Natural killer cell treated with Interleukin-12 subunit alpha and Interleukin-12 subunit beta and Interleukin-15 and Interleukin-18, amount 100 ng/mL, for 72 hours (primary cell): Measurements from ENCODE around the gene UPK1A. TPM values are rescaled to one million over a fixed set of nuclear protein-coding genes. Genes with fewer than 3 reads are reported as not detected.
"Not testable (repeated sequence)": the region's sequence is repeated elsewhere in the genome, so short reads cannot be mapped to it uniquely, and the experiment has no call there.

ENCODE experiments used
- ATAC-seq, 2 donors: fragments of 150-1000 bp; cut with Tn5 transposase in 1 of 2; sonication (Bioruptor Pico), chemical (Tn5 transposase) in 1 of 2; 2 replicates each; pipeline ENCODE4 v1.10.0; 2021
- DNase-seq: peaks from one replicate; pipeline ENCODE4 v3.0.0; 2022; ENCODE audit warnings: low spot score
- H3K27ac Mint-ChIP-seq, 2 donors: 1 replicate in 1 of 2; 2 replicates in 1 of 2; pipeline ENCODE4 v1.8.0; 2022; ENCODE audit warnings: mixed read lengths in 2 of 2, mild to moderate bottlenecking in 1 of 2, moderate library complexity in 1 of 2
- H3K27me3 Mint-ChIP-seq, 2 donors: 1 replicate in 1 of 2; 2 replicates in 1 of 2; pipeline ENCODE4 v1.8.0; 2022; ENCODE audit warnings: mixed read lengths in 2 of 2
- H3K36me3 Mint-ChIP-seq: one replicate; pipeline ENCODE4 v1.8.0; 2022; ENCODE audit warnings: mixed read lengths
- H3K4me1 Mint-ChIP-seq, 2 donors: 1 replicate in 1 of 2; 2 replicates in 1 of 2; pipeline ENCODE4 v1.8.0; 2022; ENCODE audit warnings: low read depth in 2 of 2, mixed read lengths in 2 of 2, mild to moderate bottlenecking in 1 of 2
- H3K4me3 Mint-ChIP-seq: one replicate; pipeline ENCODE4 v1.8.0; 2022; ENCODE audit warnings: mixed read lengths
- H3K9me3 Mint-ChIP-seq: 2 replicates; pipeline ENCODE4 v1.8.0; 2022; ENCODE audit warnings: mixed read lengths
- total RNA-seq, 2 donors: library from RNA; stranded (reverse); gene quantifications; one replicate each; pipeline ENCODE4 v1.2.3, GENCODE V29; 2022

UPK1A gene
- total RNA-seq, 2 donors from 2014 or later: 0.38 to 0.70 TPM

GRCh38 chr19:35720648-35721047, 54.3 kb downstream of the UPK1A start:
- no peaks in the 10 kb centered on the region for H3K27me3 Mint-ChIP-seq
- DNase-seq: no peak
- H3K36me3 Mint-ChIP-seq: peaks cover 22% of the 10 kb centered on the region
- peaks cover 23 to 40% of the 10 kb centered on the region in 2 donors for H3K4me1 Mint-ChIP-seq
- H3K4me3 Mint-ChIP-seq: no peak overlapping the region
- peak overlapping the region; percentile 54 to 80 for H3K27ac Mint-ChIP-seq
- no peak for ATAC-seq
- H3K9me3 Mint-ChIP-seq: no peaks in the 10 kb centered on the region

GRCh38 chr19:35721374-35721773, 55.1 kb downstream of the UPK1A start:
- H3K36me3 Mint-ChIP-seq: peaks cover 24% of the 10 kb centered on the region
- peaks cover 20 to 41% of the 10 kb centered on the region in 2 donors for H3K4me1 Mint-ChIP-seq
- H3K27ac Mint-ChIP-seq: peak overlapping the region in 1 of 2 donors; percentile 54

GRCh38 chr19:35722461-35722860, 56.1 kb downstream of the UPK1A start:
- no peaks in the 10 kb centered on the region for H3K9me3 Mint-ChIP-seq
- ATAC-seq (no peak), DNase-seq (no peak)
- no peaks in the 10 kb centered on the region for H3K27me3 Mint-ChIP-seq
- H3K27ac Mint-ChIP-seq: peak overlapping the region in 1 of 2 donors; percentile 50
- peaks cover 19% of the 10 kb centered on the region for H3K36me3 Mint-ChIP-seq
- peaks cover 15 to 35% of the 10 kb centered on the region in 2 donors for H3K4me1 Mint-ChIP-seq
- H3K4me3 Mint-ChIP-seq: no peak overlapping the region

More at GRCh38 chr19:35721374-35721773, 55.1 kb downstream of the UPK1A start:
- ATAC-seq: no peak
- Mint-ChIP-seq H3K9me3 (no peaks in the 10 kb centered on the region), H3K4me3 (no peak overlapping the region), H3K27me3 (no peaks in the 10 kb centered on the region)
- no peak for DNase-seq

- no peak for DNase-seq
- H3K4me1 Mint-ChIP-seq: peaks cover 15 to 35% of the 10 kb centered on the region in 2 donors
- no peak overlapping the region for H3K4me3 Mint-ChIP-seq
- no peak overlapping the region for H3K27ac Mint-ChIP-seq
- H3K27me3 Mint-ChIP-seq: no peaks in the 10 kb centered on the region
- no peaks in the 10 kb centered on the region for H3K9me3 Mint-ChIP-seq
- peaks cover 19% of the 10 kb centered on the region for H3K36me3 Mint-ChIP-seq
- no peak for ATAC-seq
These were observed 56.6 kb downstream of the UPK1A start for GRCh38 chr19:35722897-35723296.

GRCh38 chr19:35723671-35724070, 57.4 kb downstream of the UPK1A start:
- ATAC-seq: no peak
- Mint-ChIP-seq H3K4me1 (peaks cover 15 to 43% of the 10 kb centered on the region in 2 donors), H3K4me3 (no peak overlapping the region), H3K27me3 (no peaks in the 10 kb centered on the region), H3K9me3 (no peaks in the 10 kb centered on the region), H3K36me3 (peaks cover 19% of the 10 kb centered on the region), H3K27ac (peak overlapping the region in 1 of 2 donors; percentile 68)
- no peak for DNase-seq

GRCh38 chr19:35724132-35724531, 57.8 kb downstream of the UPK1A start:
- H3K9me3 Mint-ChIP-seq, ATAC-seq: not testable (repeated sequence)

GRCh38 chr19:35724560-35724959, 58.2 kb downstream of the UPK1A start:
- Mint-ChIP-seq H3K4me1 (peaks cover 11 to 37% of the 10 kb centered on the region in 2 donors), H3K36me3 (peaks cover 19% of the 10 kb centered on the region), H3K9me3 (no peaks in the 10 kb centered on the region), H3K27ac (no peak overlapping the region), H3K4me3 (no peak overlapping the region), H3K27me3 (no peaks in the 10 kb centered on the region)
- DNase-seq (no peak), ATAC-seq (no peak)

More at GRCh38 chr19:35724132-35724531, 57.8 kb downstream of the UPK1A start:
- Mint-ChIP-seq H3K36me3 (peaks cover 19% of the 10 kb centered on the region), H3K27ac (peak overlapping the region in 1 of 2 donors; percentile 68), H3K4me1 (peaks cover 15 to 41% of the 10 kb centered on the region in 2 donors)
- DNase-seq, H3K27me3 Mint-ChIP-seq, H3K4me3 Mint-ChIP-seq: not testable (repeated sequence)

- H3K9me3 Mint-ChIP-seq: no peaks in the 10 kb centered on the region
- DNase-seq (no peak), ATAC-seq (no peak)
- peaks cover 6 to 32% of the 10 kb centered on the region in 2 donors for H3K4me1 Mint-ChIP-seq
- no peak overlapping the region for H3K4me3 Mint-ChIP-seq
- H3K27ac Mint-ChIP-seq: no peak overlapping the region
- peaks cover 15% of the 10 kb centered on the region for H3K36me3 Mint-ChIP-seq
- no peaks in the 10 kb centered on the region for H3K27me3 Mint-ChIP-seq
These were observed 59.0 kb downstream of the UPK1A start for GRCh38 chr19:35725216-35725861.

- Mint-ChIP-seq H3K36me3 (peaks cover 19% of the 10 kb centered on the region), H3K27me3 (no peaks in the 10 kb centered on the region), H3K27ac (no peak overlapping the region), H3K9me3 (no peaks in the 10 kb centered on the region), H3K4me3 (no peak overlapping the region), H3K4me1 (peaks cover 0 to 31% of the 10 kb centered on the region in 2 donors)
- no peak for DNase-seq
- no peak for ATAC-seq
These were observed 61.0 kb downstream of the UPK1A start for GRCh38 chr19:35727053-35727955.

Other genes with a start within 250 kb of the UPK1A start
- gene FFAR2, start 218.3 kb upstream of the UPK1A start, total RNA-seq: not detected
- not detected for gene KRTDAP, start 176.1 kb upstream of the UPK1A start, total RNA-seq
- 1 to 10 TPM in 1 of 2 donors, not detected in 1; 1.8 TPM for gene DMKN, start 152.9 kb upstream of the UPK1A start, total RNA-seq
- not detected for gene SBSN, start 138.2 kb upstream of the UPK1A start, total RNA-seq
- gene GAPDHS, start 133.1 kb upstream of the UPK1A start, total RNA-seq: not detected
- gene TMEM147, start 120.9 kb upstream of the UPK1A start, total RNA-seq: 10 to 100 TPM; 25.3 to 34.4 TPM
- not detected for gene ATP4A, start 102.9 kb upstream of the UPK1A start, total RNA-seq
- not detected for gene PMIS2, start 80.3 kb upstream of the UPK1A start, total RNA-seq
- 10 to 100 TPM; 29.2 to 55.0 TPM for gene HAUS5, start 53.8 kb upstream of the UPK1A start, total RNA-seq
- gene RBM42, start 37.5 kb upstream of the UPK1A start, total RNA-seq: 100 to 1,000 TPM; 109 to 110 TPM
- 1 to 10 TPM in 1 of 2 donors, under 1 TPM in 1; 0.39 to 1.2 TPM for gene ETV2, start 24.8 kb upstream of the UPK1A start, total RNA-seq
- 100 to 1,000 TPM; 363 to 400 TPM for gene COX6B1, start 18.2 kb upstream of the UPK1A start, total RNA-seq
- 100 to 1,000 TPM; 191 to 295 TPM for gene ZBTB32, start 38.0 kb downstream of the UPK1A start, total RNA-seq
- gene KMT2B, start 51.5 kb downstream of the UPK1A start, total RNA-seq: 100 to 1,000 TPM in 1 of 2 donors, 10 to 100 TPM in 1; 80.1 to 137 TPM
- gene IGFLR1, start 75.9 kb downstream of the UPK1A start, total RNA-seq: 100 to 1,000 TPM in 1 of 2 donors, 10 to 100 TPM in 1; 80.4 to 193 TPM
- 10 to 100 TPM; 17.0 to 19.1 TPM for gene U2AF1L4, start 78.9 kb downstream of the UPK1A start, total RNA-seq
- gene PSENEN, start 79.1 kb downstream of the UPK1A start, total RNA-seq: 10 to 100 TPM; 66.4 to 84.2 TPM
- 10 to 100 TPM in 1 of 2 donors, 1 to 10 TPM in 1; 9.6 to 24.7 TPM for gene LIN37, start 82.1 kb downstream of the UPK1A start, total RNA-seq
- not detected for gene HSPB6, start 90.5 kb downstream of the UPK1A start, total RNA-seq
- 10 to 100 TPM; 36.2 to 53.8 TPM for gene PROSER3, start 91.7 kb downstream of the UPK1A start, total RNA-seq
- 10 to 100 TPM; 31.5 to 45.0 TPM for gene ARHGAP33, start 109.0 kb downstream of the UPK1A start, total RNA-seq
- gene PRODH2, start 146.3 kb downstream of the UPK1A start, total RNA-seq: not detected
- not detected for gene NPHS1, start 186.0 kb downstream of the UPK1A start, total RNA-seq
- 1 to 10 TPM; 1.3 to 2.2 TPM for gene KIRREL2, start 190.4 kb downstream of the UPK1A start, total RNA-seq
- 1 to 10 TPM; 1.9 TPM for gene APLP1, start 202.1 kb downstream of the UPK1A start, total RNA-seq
- gene NFKBID, start 234.0 kb downstream of the UPK1A start, total RNA-seq: 10 to 100 TPM; 54.4 to 68.7 TPM
- 100 to 1,000 TPM; 154 to 228 TPM for gene HCST, start 236.0 kb downstream of the UPK1A start, total RNA-seq
- 100 to 1,000 TPM in 1 of 2 donors, 10 to 100 TPM in 1; 65.3 to 235 TPM for gene TYROBP, start 241.8 kb downstream of the UPK1A start, total RNA-seq